B cell (primary cell): ENCODE measurements around the gene BEND5.

Experiments
- EZH2 ChIP-seq: IDR thresholded peaks from 2 replicates; pipeline ENCODE4 v1.6.1; 2012; ENCODE audit warnings: borderline replicate concordance, low read depth, mild to moderate bottlenecking, moderate library complexity, low read length; ENCODE audit not compliant: insufficient read depth, poor library complexity, severe bottlenecking
- TF ChIP-seq, protein P1 (sequence below): fragments of 200-600 bp; IDR thresholded peaks from one replicate; pipeline ENCODE4 v1.8.0; 2022; ENCODE audit warnings: antibody characterized with exemption, mild to moderate bottlenecking

DNA sequence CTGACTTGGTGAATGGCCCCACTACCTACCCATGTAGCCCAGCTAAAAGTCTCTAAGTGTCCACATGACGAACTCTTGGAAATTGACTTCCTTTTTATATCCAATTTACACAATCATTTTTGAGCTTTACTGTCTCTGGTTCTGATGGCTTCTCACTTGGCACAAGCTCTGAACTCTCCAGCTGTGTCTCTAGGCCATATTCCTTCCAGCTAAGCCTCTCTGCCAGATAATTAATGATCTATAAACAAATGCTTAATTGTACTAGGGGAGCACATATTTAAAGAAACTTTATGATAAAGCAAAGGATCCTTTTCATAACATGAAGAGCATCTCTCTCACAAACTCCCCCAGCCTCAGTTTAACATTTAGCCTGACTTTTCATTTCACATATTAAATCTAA is 16.3 kb upstream of the BEND5 start:
- TF ChIP-seq, protein P1, sequence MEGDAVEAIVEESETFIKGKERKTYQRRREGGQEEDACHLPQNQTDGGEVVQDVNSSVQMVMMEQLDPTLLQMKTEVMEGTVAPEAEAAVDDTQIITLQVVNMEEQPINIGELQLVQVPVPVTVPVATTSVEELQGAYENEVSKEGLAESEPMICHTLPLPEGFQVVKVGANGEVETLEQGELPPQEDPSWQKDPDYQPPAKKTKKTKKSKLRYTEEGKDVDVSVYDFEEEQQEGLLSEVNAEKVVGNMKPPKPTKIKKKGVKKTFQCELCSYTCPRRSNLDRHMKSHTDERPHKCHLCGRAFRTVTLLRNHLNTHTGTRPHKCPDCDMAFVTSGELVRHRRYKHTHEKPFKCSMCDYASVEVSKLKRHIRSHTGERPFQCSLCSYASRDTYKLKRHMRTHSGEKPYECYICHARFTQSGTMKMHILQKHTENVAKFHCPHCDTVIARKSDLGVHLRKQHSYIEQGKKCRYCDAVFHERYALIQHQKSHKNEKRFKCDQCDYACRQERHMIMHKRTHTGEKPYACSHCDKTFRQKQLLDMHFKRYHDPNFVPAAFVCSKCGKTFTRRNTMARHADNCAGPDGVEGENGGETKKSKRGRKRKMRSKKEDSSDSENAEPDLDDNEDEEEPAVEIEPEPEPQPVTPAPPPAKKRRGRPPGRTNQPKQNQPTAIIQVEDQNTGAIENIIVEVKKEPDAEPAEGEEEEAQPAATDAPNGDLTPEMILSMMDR = no peak
- no peak for TF ChIP-seq EZH2
